ENCODE measurements around the gene PIP4K2A. TPM values are rescaled to one million over a fixed set of nuclear protein-coding genes. Genes with fewer than 3 reads are reported as not detected.

The PIP4K2A gene
- total RNA-seq, 4 donors from 2014 or later: 3.1 to 19.1 (median 7.6) TPM

- no peak for DNase-seq
- H3K4me3 ChIP-seq: no peak overlapping the region
- no peaks in the 10 kb centered on the region for H3K36me3 ChIP-seq
- no peak overlapping the region for H3K27ac ChIP-seq
- no peak for TF ChIP-seq CTCF (IDR thresholded peaks at IDR 0.05)
- no peak for TF ChIP-seq POLR2A (IDR thresholded peaks at IDR 0.05)
- intact Hi-C loops (cut with DNase I): no loop called here
- peaks cover 0 to 78% (median 28%) of the 10 kb centered on the region in 3 donors for H3K4me1 ChIP-seq
- H3K27me3 ChIP-seq: no peaks in the 10 kb centered on the region
- WGBS, 2 donors: 73 to 88% methylated on average over 3 of the region's 3 CpGs
- H3K9me3 ChIP-seq: no peaks in the 10 kb centered on the region
Measured at GRCh38 chr10:22617051-22617450, 97.3 kb downstream of the PIP4K2A start.

GRCh38 chr10:22615819-22616499 lies 98.4 kb downstream of the PIP4K2A start:
- TF ChIP-seq POLR2A (IDR thresholded peaks at IDR 0.05) (no peak), CTCF (IDR thresholded peaks at IDR 0.05) (no peak)
- peaks cover 0 to 77% (median 27%) of the 10 kb centered on the region in 3 donors for H3K4me1 ChIP-seq
- H3K27me3 ChIP-seq: no peaks in the 10 kb centered on the region
- H3K36me3 ChIP-seq: no peaks in the 10 kb centered on the region
- intact Hi-C loops (cut with DNase I): no loop called here
- 47% methylated on average over 7 to 9 of the region's 11 CpGs for WGBS, 2 donors
- H3K27ac ChIP-seq: peak overlapping the region in 3 of 4 donors; percentile 39 to 73 (median 48)
- peak overlapping the region in 2 of 4 donors; percentile 11 to 47 for H3K4me3 ChIP-seq
- no peaks in the 10 kb centered on the region for H3K9me3 ChIP-seq
- DNase-seq: no peak

GRCh38 chr10:22615101-22615500 lies 99.3 kb downstream of the PIP4K2A start:
- TF ChIP-seq CTCF (IDR thresholded peaks at IDR 0.05): no peak
- no peak for TF ChIP-seq POLR2A (IDR thresholded peaks at IDR 0.05)
- DNase-seq: no peak
- H3K4me1 ChIP-seq: peaks cover 0 to 74% (median 19%) of the 10 kb centered on the region in 3 donors
- H3K36me3 ChIP-seq: no peaks in the 10 kb centered on the region
- H3K4me3 ChIP-seq: no peak overlapping the region
- H3K27ac ChIP-seq: peak overlapping the region in 2 of 4 donors; percentile 8 to 39
- intact Hi-C loops (cut with DNase I): no loop called here
- H3K9me3 ChIP-seq: no peaks in the 10 kb centered on the region
- no peaks in the 10 kb centered on the region for H3K27me3 ChIP-seq
- WGBS, 2 donors: 88 to 95% methylated on average over 2 of the region's 2 CpGs

GRCh38 chr10:22613011-22613410 lies 101.4 kb downstream of the PIP4K2A start:
- no peak overlapping the region for H3K27ac ChIP-seq
- no peak overlapping the region for H3K4me3 ChIP-seq
- no peak for DNase-seq
- no peak for TF ChIP-seq POLR2A (IDR thresholded peaks at IDR 0.05)
- no peak for TF ChIP-seq CTCF (IDR thresholded peaks at IDR 0.05)
- peaks cover 0 to 17% (median 0%) of the 10 kb centered on the region in 3 donors for H3K36me3 ChIP-seq
- no peaks in the 10 kb centered on the region for H3K9me3 ChIP-seq
- intact Hi-C loops (cut with DNase I): no loop called here
- WGBS, 2 donors: 82 to 93% methylated on average over 6 of the region's 6 CpGs
- H3K4me1 ChIP-seq: peaks cover 0 to 59% (median 17%) of the 10 kb centered on the region in 3 donors
- H3K27me3 ChIP-seq: no peaks in the 10 kb centered on the region

- intact Hi-C loops (cut with DNase I): no loop called here
- DNase-seq: no peak
- Histone ChIP-seq H3K27me3 (no peaks in the 10 kb centered on the region), H3K9me3 (no peaks in the 10 kb centered on the region), H3K36me3 (peaks cover 0 to 24% (median 0%) of the 10 kb centered on the region in 3 donors), H3K4me3 (no peak overlapping the region), H3K27ac (peak overlapping the region in 1 of 4 donors; percentile 10), H3K4me1 (peaks cover 0 to 55% (median 10%) of the 10 kb centered on the region in 3 donors)
- WGBS, 2 donors: 83 to 85% methylated on average over 10 of the region's 10 CpGs
- TF ChIP-seq CTCF (IDR thresholded peaks at IDR 0.05): no peak
- TF ChIP-seq POLR2A (IDR thresholded peaks at IDR 0.05): no peak
Measured at GRCh38 chr10:22612318-22612717, 102.1 kb downstream of the PIP4K2A start.
